GM18868 (cell line): Measurements from ENCODE around the gene SNAPC5.
"Not testable (repeated sequence)": the region's sequence is repeated elsewhere in the genome, so short reads cannot be mapped to it uniquely, and the experiment has no call there.

Experiments
- ATAC-seq: cut with Tn5 transposase; IDR thresholded peaks from one replicate; pipeline ENCODE4 v1.9.1; 2021; ENCODE audit warnings: mild to moderate bottlenecking, moderate library complexity; ENCODE audit not compliant: unreplicated experiment

SNAPC5 gene, protein sequence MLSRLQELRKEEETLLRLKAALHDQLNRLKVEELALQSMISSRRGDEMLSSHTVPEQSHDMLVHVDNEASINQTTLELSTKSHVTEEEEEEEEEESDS

DNA sequence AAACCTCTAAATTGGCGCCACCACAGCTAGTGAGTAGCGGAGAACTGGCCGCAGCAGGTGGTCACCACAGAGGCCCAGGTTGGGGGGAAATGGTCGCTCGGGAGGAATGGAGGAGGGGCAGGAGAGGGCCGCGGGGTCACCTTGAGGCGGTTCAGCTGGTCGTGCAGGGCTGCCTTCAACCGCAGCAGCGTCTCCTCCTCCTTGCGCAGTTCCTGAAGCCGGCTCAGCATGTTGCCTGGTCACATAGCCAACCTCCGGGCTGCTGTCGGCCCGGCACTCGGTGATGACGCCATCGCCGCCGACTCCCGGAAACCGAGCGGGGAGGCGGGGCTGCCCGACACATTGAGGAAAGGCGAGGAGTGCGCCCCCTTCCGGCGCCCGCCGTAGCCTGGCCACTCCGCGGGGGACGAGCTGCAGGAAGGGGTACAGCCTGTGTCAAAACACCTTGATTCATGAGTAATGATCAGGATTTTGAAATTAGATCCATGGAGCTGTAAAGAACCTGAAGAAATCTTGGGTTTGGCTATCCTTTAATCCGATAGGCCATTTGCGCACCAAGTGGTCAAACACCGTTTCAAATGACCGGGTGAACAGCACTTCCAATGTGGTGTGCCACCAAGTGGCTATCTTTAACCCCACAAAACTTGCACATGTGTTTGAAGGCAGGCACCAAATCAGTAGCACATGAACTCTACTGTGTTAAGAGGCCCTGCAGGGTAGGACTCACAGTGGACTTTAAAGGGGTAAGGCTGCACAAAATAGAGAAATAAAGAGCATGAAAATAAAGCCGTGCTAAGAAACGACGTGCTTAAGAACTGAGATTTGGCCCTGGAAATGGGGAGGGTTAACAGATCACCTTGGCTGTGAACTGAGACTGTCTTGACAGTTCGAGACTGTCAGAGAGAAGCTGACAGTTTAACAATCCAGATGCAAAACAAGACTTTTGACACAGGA lies at the start of gene SNAPC5:
TSS of gene SNAPC5 (minus strand) at position 261 of the 954 bp plus-strand sequence. CDS start at position 230, 31 bp downstream.
- ATAC-seq = peak; percentile 88

DNA sequence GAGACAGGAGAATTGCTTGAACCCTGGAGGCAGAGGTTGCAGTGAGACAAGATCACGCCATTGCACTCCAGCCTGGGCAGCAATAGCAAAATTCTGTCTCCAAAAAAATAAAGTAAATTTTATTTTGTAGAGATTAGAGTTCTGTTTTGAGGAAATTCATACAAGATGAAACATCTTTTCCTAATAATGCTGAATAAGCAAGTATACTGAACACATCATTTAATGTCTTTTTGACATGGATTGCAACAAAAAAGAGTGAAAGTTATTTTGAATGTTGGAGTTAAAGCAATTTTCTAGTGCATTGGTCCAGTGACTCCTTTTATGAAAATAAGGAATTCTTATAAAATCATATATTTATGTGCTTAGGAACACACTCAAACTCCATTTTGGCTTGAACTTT lies 47.7 kb upstream of the SNAPC5 start:
- no peak for ATAC-seq

DNA sequence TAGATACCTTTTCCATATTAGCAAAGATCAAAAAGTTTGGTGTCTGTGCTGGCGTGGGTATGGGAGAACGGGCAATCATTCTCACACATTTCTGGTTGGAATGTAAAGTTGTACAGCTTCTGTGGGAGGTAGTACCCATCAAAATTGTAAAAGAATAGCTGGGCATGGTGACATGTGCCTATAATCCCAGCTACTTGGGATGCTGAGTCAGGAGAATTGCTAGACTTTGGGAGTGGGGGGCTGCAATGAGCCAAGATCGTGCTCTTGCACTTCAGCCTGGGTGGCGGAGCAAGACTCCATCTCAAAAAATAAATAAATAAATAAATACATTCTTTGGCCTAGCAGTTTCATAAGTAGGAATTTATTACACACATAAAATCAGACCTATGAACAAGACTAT lies 45.3 kb upstream of the SNAPC5 start:
- ATAC-seq = no peak

DNA sequence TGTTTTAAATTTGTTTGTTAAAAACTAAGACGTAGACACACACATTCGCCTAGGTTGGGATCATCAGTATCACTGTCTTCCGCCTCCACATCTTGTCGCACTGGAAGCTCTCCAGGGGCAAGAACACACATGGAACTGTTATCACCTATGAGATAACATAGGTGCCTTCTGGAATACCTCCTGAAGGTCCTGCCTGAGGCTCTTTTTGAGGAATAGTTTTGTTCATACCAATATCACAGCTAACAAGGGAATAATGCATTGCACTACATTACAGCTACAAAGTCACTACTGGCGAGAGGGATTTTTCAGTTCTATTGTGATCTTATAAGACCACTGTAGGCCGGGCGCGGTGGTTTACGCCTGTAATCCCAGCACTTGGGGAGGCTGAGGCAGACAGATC lies 37.5 kb upstream of the SNAPC5 start:
- no peak for ATAC-seq

DNA sequence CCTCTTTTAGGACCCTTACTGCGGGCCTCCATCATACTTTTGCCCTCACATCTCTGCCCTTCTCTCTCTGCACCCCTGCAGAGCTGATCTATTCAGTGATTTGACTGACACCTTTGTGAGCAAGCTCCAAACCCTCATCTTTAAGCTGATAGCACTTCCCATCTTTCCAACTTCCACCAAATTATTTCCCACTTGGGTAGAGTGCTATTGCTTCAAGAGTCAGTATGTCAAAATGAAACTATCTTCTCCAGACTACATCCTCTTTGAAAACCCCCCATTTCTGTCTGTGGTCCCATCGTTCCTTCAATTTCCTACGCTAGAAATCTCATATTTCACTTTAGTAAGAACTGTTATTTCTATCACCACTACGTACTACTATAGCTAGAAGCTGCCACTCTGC lies 27.3 kb upstream of the SNAPC5 start:
- ATAC-seq = no peak

DNA sequence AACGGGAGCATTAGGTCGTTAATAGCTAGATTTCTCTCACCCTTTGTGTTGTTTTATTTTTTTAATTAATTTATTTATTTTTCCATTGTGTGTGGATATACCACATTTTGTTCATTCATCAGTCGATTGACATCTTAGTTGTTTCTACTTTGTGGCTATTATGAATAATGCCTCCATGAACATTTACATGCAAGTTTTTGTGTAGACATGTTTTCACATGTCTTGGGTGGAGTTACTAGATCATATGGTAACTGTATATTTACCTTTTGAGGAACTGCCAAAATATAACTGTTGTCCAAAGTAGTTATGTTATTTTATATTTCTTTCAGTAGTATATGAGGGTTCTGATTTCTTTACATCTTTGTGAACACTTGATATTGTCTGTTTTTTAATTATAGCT lies 26.4 kb upstream of the SNAPC5 start:
- no peak for ATAC-seq

DNA sequence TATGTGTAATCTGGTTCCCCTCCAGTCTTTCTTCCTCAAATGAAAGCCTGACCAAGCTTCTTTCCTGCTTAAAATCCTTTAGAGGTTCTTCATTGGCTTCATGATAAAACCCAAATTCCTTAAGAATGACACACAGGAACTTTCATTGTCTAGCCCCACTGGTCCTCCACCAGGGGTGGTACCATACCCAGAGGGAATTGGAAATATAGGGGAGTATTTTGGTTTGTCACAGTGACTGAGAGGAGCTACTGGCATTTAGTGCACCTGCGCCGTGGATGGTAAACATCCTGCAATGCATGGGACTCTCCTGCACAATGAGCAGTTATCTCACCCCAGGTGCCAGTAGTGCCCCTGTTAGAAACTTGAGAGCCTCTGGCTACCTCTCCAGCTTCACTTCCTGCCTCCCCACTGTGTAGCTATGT lies 18.4 kb upstream of the SNAPC5 start:
- ATAC-seq = no peak

DNA sequence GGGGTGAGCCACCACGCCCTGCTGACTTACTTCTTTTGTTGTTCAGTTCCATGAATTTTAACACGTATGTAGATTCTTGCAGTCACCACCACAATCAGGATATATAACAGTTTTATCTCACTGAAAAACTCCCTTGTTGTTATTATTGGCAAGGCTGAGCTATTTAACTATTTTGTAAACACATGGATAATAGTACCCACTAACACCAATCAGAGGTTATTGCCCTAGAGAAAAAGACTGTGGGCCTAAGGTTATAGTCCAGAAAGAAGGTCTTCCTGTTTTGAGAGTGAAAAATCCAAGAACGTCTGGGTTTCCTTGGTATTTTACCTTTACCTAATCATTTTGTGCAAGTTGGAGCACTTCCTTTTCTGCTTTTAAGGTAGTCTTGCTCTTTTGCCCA lies 17.0 kb upstream of the SNAPC5 start:
- no peak for ATAC-seq

DNA sequence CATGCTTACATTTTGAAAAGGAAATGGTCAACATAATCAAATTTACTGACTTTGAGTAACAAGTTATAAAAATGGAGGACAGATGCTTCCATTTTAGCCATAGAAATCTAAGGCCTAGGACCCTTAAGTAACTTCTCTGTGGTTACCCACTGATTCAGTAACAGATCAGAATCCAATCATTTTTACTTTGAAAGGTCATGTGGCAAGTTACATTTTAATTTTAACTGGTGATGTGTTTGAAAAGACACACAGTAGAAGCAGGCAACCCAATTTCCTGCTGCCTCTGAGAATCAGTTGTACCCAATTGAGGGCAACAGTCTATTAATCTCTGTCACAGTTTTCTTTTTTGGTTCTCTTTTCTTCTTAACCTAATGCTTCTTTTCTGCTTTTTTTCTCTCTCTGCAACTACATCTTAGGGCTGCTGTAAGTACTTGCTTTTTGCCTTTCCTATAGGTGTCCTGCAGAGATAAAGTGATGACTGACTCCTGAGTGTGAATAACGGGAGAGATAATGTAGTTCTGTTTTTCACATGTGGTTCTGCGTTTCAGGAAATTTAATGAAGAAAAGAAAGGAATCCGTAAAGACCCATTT lies 10.8 kb upstream of the SNAPC5 start:
- ATAC-seq = no peak

DNA sequence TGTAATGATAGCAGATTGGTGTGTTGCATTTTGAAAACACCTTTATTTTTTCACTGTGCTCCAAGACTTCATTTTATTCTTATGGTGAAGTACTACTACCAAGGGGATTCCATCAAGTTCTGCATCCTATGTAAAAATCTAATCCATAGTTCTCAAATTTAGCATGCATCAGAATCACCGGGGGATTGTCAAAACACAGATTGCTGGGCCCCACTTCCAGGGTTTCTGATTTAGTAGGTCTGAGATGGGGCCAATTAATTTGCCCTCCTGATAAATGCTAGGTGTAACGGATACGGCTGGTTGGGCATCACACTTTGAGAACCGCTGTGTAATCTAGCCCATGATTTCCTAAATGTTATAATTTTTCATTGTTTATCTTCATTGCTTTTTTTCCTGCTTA lies 8.3 kb upstream of the SNAPC5 start:
- no peak for ATAC-seq

DNA sequence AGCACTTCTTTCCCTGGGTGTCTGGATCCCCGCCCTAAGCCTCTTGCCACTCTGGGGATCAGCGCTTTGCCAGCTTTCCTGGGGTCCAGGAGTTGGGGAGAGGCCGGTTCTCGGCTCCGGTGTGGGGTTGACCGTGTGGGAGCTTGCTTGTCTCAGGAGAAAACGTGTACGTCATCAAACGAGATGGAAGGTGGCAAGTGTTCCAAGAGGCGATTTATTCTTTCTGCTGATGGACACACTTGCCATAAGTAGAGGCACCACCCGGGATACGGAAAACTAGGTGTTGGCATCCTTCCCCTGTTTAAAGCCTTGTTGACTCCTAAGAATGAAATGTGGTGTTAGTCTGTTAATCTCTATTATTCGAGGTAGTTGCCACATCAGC lies 7.9 kb upstream of the SNAPC5 start:
- ATAC-seq = peak; percentile 37

DNA sequence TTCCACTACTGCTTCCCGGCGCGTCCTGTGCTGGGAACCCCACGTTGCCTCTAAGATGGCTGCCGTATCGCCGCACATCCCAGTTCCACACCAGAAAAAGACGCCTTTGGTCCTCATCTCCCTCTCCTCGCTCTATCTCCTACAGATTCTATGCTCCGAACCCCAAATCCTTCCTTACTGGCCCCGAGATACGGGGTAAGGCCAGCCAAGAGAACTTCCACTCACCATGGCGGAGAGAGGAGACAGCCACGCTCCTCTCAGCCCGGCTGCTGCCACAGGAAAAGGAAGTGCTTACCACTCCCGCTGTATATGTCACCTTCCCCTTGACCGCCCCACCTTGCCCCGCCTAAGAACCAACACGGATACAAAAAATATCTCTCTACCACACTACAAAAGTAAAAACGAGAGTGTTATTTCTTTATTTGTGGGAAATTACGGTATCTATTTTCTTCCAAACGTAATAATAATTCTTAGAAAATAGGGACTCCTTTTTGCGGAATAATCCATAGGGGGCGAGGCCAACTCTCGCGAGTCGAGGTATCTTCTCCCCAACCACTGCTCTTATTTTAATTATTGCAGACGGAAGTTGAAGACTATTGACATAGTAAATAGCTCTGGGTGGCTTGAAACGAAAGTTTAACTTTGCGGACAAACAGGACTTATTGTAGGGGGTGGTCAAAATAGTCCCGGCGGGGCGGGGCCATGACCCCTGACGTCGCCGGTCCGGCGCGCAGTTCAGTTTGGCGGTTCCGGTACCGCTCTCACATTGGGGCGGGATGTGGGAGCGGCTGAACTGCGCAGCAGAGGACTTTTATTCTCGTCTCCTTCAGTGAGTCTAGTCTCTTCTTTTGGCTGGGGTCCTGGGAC lies 7.2 kb upstream of the SNAPC5 start, which contains the start of the genes RPL4 and ZWILCH:
TSS of gene RPL4 (minus strand) at position 293 of the 867 bp plus-strand sequence. CDS start at position 228, 65 bp downstream.
TSS of gene ZWILCH (plus strand) at position 764 of the 867 bp plus-strand sequence. CDS start at position 777, 13 bp downstream.
- ATAC-seq = peak; percentile 76

DNA sequence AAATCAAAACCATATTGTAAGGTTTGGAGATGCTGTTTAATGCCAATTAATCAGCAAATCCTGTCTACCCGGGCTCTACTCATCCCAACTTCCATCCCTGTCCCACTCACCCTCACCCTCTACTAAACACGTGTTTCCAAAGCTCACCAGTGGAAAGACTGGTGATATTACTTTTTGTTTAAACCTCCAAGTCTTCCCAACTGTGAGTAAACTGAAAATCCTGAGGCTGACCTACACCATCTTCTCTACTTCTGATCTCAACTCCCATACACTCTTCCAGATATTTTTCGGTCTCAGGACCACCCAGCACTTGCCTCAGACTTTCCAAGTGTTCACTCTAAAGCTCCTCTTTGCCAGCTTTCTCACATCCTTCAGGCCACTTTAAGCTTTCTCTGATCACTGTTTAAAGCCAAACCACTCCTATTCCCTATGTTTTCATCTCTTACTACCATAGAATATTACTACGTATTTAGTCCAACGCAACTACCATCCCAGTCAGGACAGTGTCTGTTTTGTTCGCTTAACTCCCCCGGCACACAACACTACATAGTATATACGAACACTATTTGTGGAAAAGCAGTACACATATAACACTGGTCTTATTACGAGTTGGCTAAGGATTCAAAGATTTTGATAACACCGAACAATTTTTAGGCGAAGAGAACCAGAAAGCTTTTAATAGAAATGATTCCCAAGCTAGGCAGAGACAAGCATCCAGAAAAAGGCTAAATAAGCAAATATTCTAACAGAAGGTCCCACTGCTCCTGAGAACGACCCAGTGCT lies 6.4 kb upstream of the SNAPC5 start:
- no peak for ATAC-seq

DNA sequence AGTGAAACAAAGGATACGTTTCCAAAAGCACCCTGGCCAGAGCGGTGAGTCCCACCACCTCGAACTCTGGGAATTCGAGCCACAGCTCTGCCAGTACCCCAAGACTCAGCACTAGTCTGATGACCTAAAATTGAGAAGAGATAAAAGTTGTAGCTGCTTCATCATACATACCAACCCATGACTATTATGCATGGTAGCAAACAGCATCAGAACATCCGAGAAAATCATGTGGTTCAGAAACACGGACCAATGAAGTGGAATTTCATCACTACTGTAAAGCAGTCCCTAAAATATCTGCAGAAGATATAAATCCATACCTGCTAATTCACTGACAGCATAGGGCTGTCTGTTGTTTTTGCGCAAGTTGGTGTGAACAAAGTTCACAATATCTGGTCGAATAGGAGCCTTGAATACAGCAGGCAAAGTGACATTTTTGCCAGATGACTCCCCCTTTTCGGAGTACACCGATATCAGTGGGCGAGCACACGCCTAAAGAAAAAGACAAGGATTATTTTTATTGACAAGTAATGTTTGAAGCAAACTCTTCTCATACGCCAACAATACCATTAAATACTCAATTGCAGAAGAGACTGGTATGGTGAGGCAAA lies 5.6 kb upstream of the SNAPC5 start:
- ATAC-seq = not testable (repeated sequence)

DNA sequence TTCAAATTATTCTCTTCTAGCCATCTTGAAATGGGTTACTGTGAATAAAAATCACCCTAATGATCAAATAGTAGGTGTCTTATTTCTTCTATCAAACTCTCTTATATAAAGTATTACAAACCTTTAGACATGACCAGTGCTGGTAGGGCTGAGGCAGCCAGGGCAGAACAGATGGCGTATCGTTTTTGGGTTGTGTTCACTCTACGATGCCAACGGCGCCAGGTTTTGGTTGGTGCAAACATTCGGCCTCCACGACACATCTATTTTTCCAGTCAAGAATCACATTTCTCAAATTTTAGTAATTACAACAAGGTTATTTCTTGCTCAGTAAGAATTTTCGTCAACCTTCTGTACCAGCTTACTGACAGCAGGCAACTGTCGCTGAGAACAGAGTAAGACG lies 4.9 kb upstream of the SNAPC5 start:
- no peak for ATAC-seq

DNA sequence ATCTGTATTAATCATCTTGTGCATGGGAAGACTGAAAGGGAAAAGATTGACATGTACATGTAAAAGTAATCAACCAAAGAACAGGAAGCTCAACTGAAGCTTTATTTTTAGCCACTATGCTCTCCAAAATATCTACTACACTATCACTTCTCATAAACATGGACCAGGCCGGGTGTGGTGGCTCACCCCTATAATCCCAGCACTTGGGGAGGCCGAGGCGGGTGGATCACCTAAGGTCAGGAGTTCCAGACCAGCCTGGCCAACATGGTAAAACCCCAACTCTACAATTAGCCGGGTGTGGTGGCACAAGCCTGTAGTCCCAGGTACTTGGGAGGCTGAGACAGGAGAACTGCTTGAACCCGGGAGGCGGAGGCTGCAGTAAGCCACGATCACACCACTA lies 2.8 kb upstream of the SNAPC5 start:
- not testable (repeated sequence) for ATAC-seq

DNA sequence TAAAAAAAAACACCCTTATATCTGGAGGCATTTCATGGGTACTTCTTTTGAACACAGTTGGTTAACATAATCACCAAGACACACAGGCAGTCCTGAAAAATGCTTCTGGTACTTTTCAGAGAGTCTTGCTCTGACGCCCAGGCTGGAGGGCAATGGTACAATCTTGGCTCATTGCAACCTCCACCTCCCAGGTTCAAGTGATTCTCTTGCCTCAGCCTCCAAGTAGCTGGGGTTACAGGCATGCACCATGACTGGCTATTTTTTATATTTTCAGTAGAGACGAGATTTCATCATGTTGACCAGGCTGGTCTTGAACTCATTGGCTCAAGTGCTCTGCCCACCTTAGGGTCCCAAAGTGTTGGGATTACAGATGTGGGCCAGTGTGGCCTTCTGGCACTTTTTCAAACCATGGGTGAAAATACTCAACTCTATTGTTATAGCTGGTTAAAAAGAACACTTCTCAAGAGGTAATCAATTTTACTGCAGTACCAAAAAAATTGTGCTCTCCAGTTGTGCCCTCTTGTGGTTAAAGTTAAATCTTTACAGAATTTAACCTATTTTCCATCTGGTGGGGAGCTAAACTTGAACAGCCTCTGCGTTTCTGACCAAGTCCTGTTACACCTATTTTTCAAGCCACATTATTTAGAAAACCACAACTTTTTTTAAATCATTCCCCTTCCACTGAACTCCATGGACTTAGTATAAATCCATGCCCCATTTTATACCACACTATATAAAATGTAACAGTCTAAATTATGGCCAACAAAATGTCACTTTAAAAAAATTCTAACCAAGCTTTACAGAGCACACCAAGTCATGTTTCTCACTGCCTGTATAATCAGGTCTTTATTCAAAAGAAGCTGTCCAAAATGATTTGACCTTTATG lies 1.2 kb upstream of the SNAPC5 start:
- no peak for ATAC-seq

DNA sequence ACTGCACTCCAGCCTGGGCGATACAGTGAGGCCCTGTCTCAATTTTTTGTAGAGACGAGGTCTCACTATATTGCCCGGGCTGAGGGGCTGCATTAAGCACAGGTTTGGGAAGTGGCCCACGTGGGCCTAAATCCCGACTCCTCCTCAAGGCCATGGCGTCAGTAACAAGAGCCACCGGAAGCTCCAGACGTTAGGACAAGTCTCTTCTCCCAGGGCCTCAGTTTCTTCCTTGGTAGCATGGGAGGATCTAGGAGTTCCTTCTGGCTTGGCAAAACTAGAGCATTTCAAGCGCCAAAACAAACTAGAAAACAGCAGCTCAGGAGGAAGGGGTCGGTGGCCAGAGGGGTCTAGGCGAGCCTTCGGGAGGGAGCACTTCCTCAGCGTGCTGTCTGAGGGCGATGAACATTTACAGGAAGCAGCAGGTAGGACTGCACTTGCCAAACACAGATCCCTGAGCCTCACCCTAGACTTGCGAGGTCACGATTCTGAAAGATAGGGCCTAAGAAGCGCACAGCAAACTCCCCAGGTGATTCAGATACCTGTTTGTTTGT lies 536 bp downstream of the SNAPC5 start:
- peak; percentile 10 for ATAC-seq
